NCI-H1105 treated with DMSO at 0.1 percent for 48 hours (cell line): Measurements from ENCODE around the gene OR2G6.
"Not testable (repeated sequence)": the region's sequence is repeated elsewhere in the genome, so short reads cannot be mapped to it uniquely, and the experiment has no call there.

Experiments used
- DNase-seq: peaks from one replicate; lab custom pipeline; 2025; lab: John Stamatoyannopoulos, UW

Gene OR2G6

DNA sequence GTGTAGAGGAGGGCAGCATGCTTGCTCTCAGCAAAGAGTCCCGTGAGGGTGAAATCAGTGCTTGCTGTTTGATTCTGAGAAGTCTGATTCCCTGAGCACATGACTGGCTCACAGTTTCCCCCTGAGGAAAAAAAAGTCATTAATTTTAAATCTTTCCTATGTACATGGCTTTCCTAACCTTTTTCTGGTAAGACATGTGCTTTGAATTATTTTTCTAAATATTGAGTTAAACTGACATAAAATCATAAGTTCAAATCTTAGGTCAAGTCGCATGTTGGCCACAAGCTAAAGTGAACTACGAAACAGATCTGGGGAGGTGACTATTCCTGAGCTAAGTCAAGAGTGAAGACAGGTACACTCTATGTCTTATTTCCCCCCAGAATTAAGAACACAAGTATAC lies 66.8 kb downstream of the OR2G6 start, which contains the start of gene OR2T34:
Gene OR2T34 (minus strand): TSS at position 101 of the 400 bp plus-strand sequence. CDS start 0 bp downstream, at position 101.
- DNase-seq: not testable (repeated sequence)

DNA sequence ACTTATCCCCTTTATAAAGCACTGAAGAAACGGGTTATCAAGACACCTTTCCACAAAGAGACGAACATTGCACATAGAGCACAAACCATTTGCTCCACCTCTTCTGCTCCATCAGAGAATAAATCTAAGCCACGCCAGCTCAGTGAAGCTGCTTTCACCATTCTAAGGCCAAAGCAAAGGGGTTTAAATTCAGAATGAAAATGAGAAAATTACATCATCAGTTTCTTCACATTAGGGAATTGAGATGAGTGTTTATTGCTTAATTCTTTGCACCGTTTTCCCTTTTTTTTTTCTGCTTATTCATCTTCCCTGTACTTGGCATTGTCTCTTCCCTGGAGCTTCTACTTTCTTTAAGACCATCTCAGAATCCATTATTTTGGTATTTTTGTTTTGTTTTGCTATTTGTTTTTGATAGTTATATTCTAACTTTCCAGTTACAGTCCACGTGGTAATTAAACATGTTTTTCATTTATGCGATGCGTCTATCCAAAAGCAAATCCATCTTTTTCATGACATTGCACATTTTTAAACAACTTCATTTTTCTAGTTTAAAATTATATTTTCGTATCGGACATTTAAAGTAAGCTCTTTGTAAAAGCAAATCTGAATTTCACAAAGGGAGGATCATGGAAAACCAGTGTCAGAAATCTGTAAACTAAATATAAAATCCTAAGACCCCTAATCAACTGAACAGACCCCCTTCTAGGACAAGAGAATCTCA lies 68.5 kb downstream of the OR2G6 start:
- no peak for DNase-seq
